SK-N-SH (cell line): Measurements from ENCODE around the gene LRRC8C. TPM values are rescaled to one million over a fixed set of nuclear protein-coding genes. Genes with fewer than 3 reads are reported as not detected.

ENCODE experiments used
- CTCF ChIA-PET: fragments of 300-600, 350-600 bp; formaldehyde crosslinking; extraction: SDS; loops from one replicate; lab custom pipeline; 2021; lab: Yijun Ruan, JAX
- POLR2A ChIA-PET: fragments of 350-600 bp; sonication (Branson Sonifier 250); formaldehyde crosslinking; extraction: SDS; loops from one replicate; lab custom pipeline; 2020; ENCODE audit warnings: antibody characterized with exemption, inconsistent platforms; lab: Yijun Ruan, JAX
- DNase-seq: peaks from one replicate; pipeline ENCODE4 v3.0.0; 2012
- H2AFZ ChIP-seq: fragments of 200-600 bp; sonication (generic); 2 replicates; pipeline ENCODE4 v1.8.1; 2016; ENCODE audit warnings: antibody characterized with exemption, mild to moderate bottlenecking, low read depth
- H3F3A ChIP-seq: fragments of 200-600 bp; sonication (generic); replicated peaks from 2 replicates; pipeline ENCODE3; 2016; ENCODE audit warnings: antibody characterized with exemption, mild to moderate bottlenecking; ENCODE audit not compliant: insufficient read depth
- H3K27ac ChIP-seq, 2 experiments: fragments of 200-500 bp in 1 of 2; fragments of 200-600 bp in 1 of 2; sonication (Bioruptor generic) in 1 of 2; sonication (generic), shearing (Covaris generic) in 1 of 2; 2 replicates each; pipeline versions ENCODE4 v1.5.1 to v1.6.1; 2014 to 2016; ENCODE audit warnings: low read depth in 2 of 2, inconsistent platforms in 1 of 2, low read length in 1 of 2, mild to moderate bottlenecking in 1 of 2, mixed read lengths in 1 of 2
- H3K27me3 ChIP-seq: fragments of 200-600 bp; sonication (generic), shearing (Covaris generic); 2 replicates; pipeline ENCODE4 v1.6.1; 2016; ENCODE audit warnings: mixed run types; ENCODE audit not compliant: insufficient read depth
- H3K36me3 ChIP-seq, 2 experiments: fragments of 200-500 bp in 1 of 2; fragments of 200-600 bp in 1 of 2; sonication (Bioruptor generic) in 1 of 2; sonication (generic) in 1 of 2; replicated peaks in 1 of 2; 2 replicates each; pipeline versions ENCODE3 to v1.5.1; 2014 to 2016; ENCODE audit warnings: low read length in 1 of 2, mild to moderate bottlenecking in 1 of 2; ENCODE audit not compliant: insufficient read depth in 2 of 2, control insufficient read depth in 1 of 2
- H3K4me1 ChIP-seq, 2 experiments: fragments of 200-500 bp in 1 of 2; fragments of 200-600 bp in 1 of 2; sonication (Bioruptor generic) in 1 of 2; sonication (generic), shearing (Covaris generic) in 1 of 2; 2 replicates each; pipeline versions ENCODE4 v1.5.1 to v1.6.1; 2014 to 2016; ENCODE audit warnings: low read depth in 1 of 2, low read length in 1 of 2, mixed run types in 1 of 2; ENCODE audit not compliant: insufficient read depth in 2 of 2, control insufficient read depth in 1 of 2
- H3K4me2 ChIP-seq: fragments of 200-600 bp; sonication (generic), shearing (Covaris generic); 2 replicates; pipeline ENCODE4 v1.6.1; 2017; ENCODE audit warnings: mixed run types
- H3K4me3 ChIP-seq, 2 experiments: fragments of 200-500 bp in 1 of 2; fragments of 200-600 bp in 1 of 2; sonication (Bioruptor generic) in 1 of 2; sonication (generic), shearing (Covaris generic) in 1 of 2; 2 replicates each; pipeline versions ENCODE4 v1.5.1 to v1.8.1; 2014 to 2016; ENCODE audit warnings: low read depth in 2 of 2, inconsistent platforms in 1 of 2, low read length in 1 of 2, mild to moderate bottlenecking in 1 of 2, mixed read lengths in 1 of 2, moderate library complexity in 1 of 2
- H3K79me2 ChIP-seq: fragments of 200-600 bp; sonication (generic); 2 replicates; pipeline ENCODE4 v1.8.1; 2017; ENCODE audit warnings: mild to moderate bottlenecking; ENCODE audit not compliant: insufficient read depth
- H3K9ac ChIP-seq: fragments of 200-600 bp; sonication (generic); 2 replicates; pipeline ENCODE4 v1.6.1; 2017; ENCODE audit warnings: mixed run types
- H3K9me2 ChIP-seq: fragments of 200-600 bp; sonication (generic); 2 replicates; pipeline ENCODE4 v1.6.1; 2017; ENCODE audit warnings: mixed run types
- H3K9me3 ChIP-seq: fragments of 200-600 bp; sonication (generic); 2 replicates; pipeline ENCODE4 v1.6.1; 2017; ENCODE audit warnings: mixed run types, mild to moderate bottlenecking, moderate library complexity
- H4K20me1 ChIP-seq: fragments of 200-600 bp; sonication (generic); 2 replicates; pipeline ENCODE4 v1.6.1; 2017; ENCODE audit warnings: mild to moderate bottlenecking, mixed run types; ENCODE audit not compliant: insufficient read depth
- CHD2 ChIP-seq: fragments of 150-350 bp; IDR thresholded peaks from 2 replicates; pipeline ENCODE4 v1.6.1; 2018; ENCODE audit warnings: low read length; ENCODE audit not compliant: partially characterized antibody
- ELF1 ChIP-seq: IDR thresholded peaks from 2 replicates; pipeline ENCODE4 v1.4.0; 2012
- EZH2phosphoT487 ChIP-seq: fragments of 200-600 bp; sonication (generic); IDR thresholded peaks from 2 replicates; pipeline ENCODE4 v1.6.1; 2017; ENCODE audit warnings: low read depth, mixed run types, mild to moderate bottlenecking, antibody characterized with exemption, moderate library complexity, borderline replicate concordance
- FOSL2 ChIP-seq: IDR thresholded peaks from 2 replicates; pipeline ENCODE4 v1.4.0; 2012; ENCODE audit warnings: low read depth, mild to moderate bottlenecking, moderate library complexity, borderline replicate concordance
- FOXM1 ChIP-seq: IDR thresholded peaks from 2 replicates; pipeline ENCODE4 v1.4.0; 2012; ENCODE audit warnings: low read depth, mild to moderate bottlenecking
- GABPA ChIP-seq: IDR thresholded peaks from 2 replicates; pipeline ENCODE4 v1.4.0; 2012; ENCODE audit warnings: low read depth, mild to moderate bottlenecking
- IRF3 ChIP-seq: fragments of 150-350 bp; IDR thresholded peaks from 2 replicates; pipeline ENCODE4 v1.6.1; 2016; ENCODE audit warnings: mild to moderate bottlenecking, low read depth, low read length
- JUND ChIP-seq: IDR thresholded peaks from 2 replicates; pipeline ENCODE4 v1.4.0; 2012
- MXI1 ChIP-seq: IDR thresholded peaks from 2 replicates; pipeline ENCODE4 v1.6.1; 2012; ENCODE audit warnings: mild to moderate bottlenecking, low read depth, low read length, improper control_type of control experiment
- NFIC ChIP-seq: IDR thresholded peaks from 2 replicates; pipeline ENCODE4 v1.4.0; 2012; ENCODE audit warnings: borderline replicate concordance
- NRF1 ChIP-seq: IDR thresholded peaks from 2 replicates; pipeline ENCODE4 v1.6.1; 2012; ENCODE audit warnings: low read depth, mild to moderate bottlenecking, low read length
- RAD21 ChIP-seq: IDR thresholded peaks from 2 replicates; pipeline ENCODE4 v1.6.1; 2012; ENCODE audit warnings: mild to moderate bottlenecking, low read length
- RCOR1 ChIP-seq: fragments of 150-350 bp; IDR thresholded peaks from 2 replicates; pipeline ENCODE4 v1.6.1; 2017; ENCODE audit warnings: antibody characterized with exemption, low read length
- RXRA ChIP-seq: IDR thresholded peaks from 2 replicates; pipeline ENCODE4 v1.4.0; 2012; ENCODE audit warnings: low read depth, mild to moderate bottlenecking, borderline replicate concordance
- SMC3 ChIP-seq: IDR thresholded peaks from 2 replicates; pipeline ENCODE4 v1.6.1; 2012; ENCODE audit warnings: low read depth, low read length, improper control_type of control experiment
- TAF1 ChIP-seq: IDR thresholded peaks from 2 replicates; pipeline ENCODE4 v1.6.1; 2012; ENCODE audit warnings: low read depth, mild to moderate bottlenecking, low read length, moderate library complexity, borderline replicate concordance
- USF1 ChIP-seq: IDR thresholded peaks from 2 replicates; pipeline ENCODE4 v1.4.0; 2012; ENCODE audit warnings: low read depth, borderline replicate concordance
- USF2 ChIP-seq: fragments of 150-350 bp; IDR thresholded peaks from 2 replicates; pipeline ENCODE4 v1.6.1; 2017; ENCODE audit warnings: antibody characterized with exemption, low read length, low read depth, borderline replicate concordance
- YY1 ChIP-seq: IDR thresholded peaks from 2 replicates; pipeline ENCODE4 v1.4.0; 2012; ENCODE audit warnings: low read depth, mild to moderate bottlenecking
- ZBTB33 ChIP-seq: IDR thresholded peaks from 2 replicates; pipeline ENCODE4 v1.4.0; 2012; ENCODE audit warnings: low read depth, borderline replicate concordance
- WGBS: methylation state at CpG from one replicate; pipeline ENCODE4 v1.1.6; 2017; ENCODE audit warnings: low lambda C conversion rate; 5-methylcytosine and 5-hydroxymethylcytosine counted together
- polyA plus RNA-seq, 3 experiments: library from polyadenylated mRNA; depleted of rRNA; stranded (reverse); fragments of >200 nt; gene quantifications; 2 replicates each; pipeline ENCODE4 v1.2.3, GENCODE V29; 2012
- TF ChIP-seq, protein P1 (sequence below): IDR thresholded peaks from 2 replicates; pipeline ENCODE4; 2012
- TF ChIP-seq, protein P2 (sequence below): fragments of 200-600 bp; sonication (generic); IDR thresholded peaks from 2 replicates; pipeline ENCODE4 v1.6.1; 2017; ENCODE audit warnings: antibody characterized with exemption, mild to moderate bottlenecking, moderate library complexity

Gene LRRC8C
- polyA plus RNA-seq, 1 of the 3 experiments (the other 2 are of a cell fraction), result 4.2 TPM

- Histone ChIP-seq H3K27me3 (no peaks in the 10 kb centered on the region), H3F3A (no peaks in the 10 kb centered on the region), H3K9me3 (no peaks in the 10 kb centered on the region), H3K9ac (no peak overlapping the region), H4K20me1 (no peaks in the 10 kb centered on the region), H3K79me2 (no peaks in the 10 kb centered on the region), H3K4me3 (no peak overlapping the region), H3K9me2 (no peaks in the 10 kb centered on the region), H3K4me1 (peaks cover 6 to 8% of the 10 kb centered on the region in 2 experiments; a peak in 3 of 4 replicates), H3K27ac (no peak overlapping the region), H3K36me3 (peaks cover 16 to 18% of the 10 kb centered on the region in 2 experiments), H3K4me2 (no peak overlapping the region), H2AFZ (no peak overlapping the region)
- ChIA-PET CTCF (no interaction called here), POLR2A (no interaction called here)
- no peak for DNase-seq
- WGBS, result 93% methylated on average over 3 of the region's 3 CpGs
- TF ChIP-seq SMC3 (no peak), ELF1 (no peak), MXI1 (no peak), GABPA (no peak)
- TF ChIP-seq, protein P1, sequence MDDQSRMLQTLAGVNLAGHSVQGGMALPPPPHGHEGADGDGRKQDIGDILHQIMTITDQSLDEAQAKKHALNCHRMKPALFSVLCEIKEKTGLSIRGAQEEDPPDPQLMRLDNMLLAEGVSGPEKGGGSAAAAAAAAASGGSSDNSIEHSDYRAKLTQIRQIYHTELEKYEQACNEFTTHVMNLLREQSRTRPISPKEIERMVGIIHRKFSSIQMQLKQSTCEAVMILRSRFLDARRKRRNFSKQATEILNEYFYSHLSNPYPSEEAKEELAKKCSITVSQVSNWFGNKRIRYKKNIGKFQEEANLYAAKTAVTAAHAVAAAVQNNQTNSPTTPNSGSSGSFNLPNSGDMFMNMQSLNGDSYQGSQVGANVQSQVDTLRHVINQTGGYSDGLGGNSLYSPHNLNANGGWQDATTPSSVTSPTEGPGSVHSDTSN, result no peak
These were observed 56.3 kb downstream of the LRRC8C start for GRCh38 chr1:89689234-89689633.

GRCh38 chr1:89690595-89690994, 57.7 kb downstream of the LRRC8C start:
- H3K79me2 ChIP-seq, result no peaks in the 10 kb centered on the region
- POLR2A ChIA-PET, result no interaction called here
- TF ChIP-seq JUND, result no peak
- TF ChIP-seq YY1, result no peak
- no peak for TF ChIP-seq CHD2
- TF ChIP-seq RXRA, result no peak
- TF ChIP-seq NRF1, result no peak
- no peak for TF ChIP-seq EZH2phosphoT487
- no peak for TF ChIP-seq USF2
- no peak for TF ChIP-seq IRF3
- TF ChIP-seq ZBTB33, result no peak
- no peak for TF ChIP-seq RCOR1
- no peak for TF ChIP-seq FOSL2
- no peak for TF ChIP-seq RAD21
- TF ChIP-seq USF1, result no peak
- no peak for TF ChIP-seq MXI1
- TF ChIP-seq TAF1, result no peak
- TF ChIP-seq FOXM1, result no peak
- TF ChIP-seq NFIC, result no peak
- TF ChIP-seq, protein P2, sequence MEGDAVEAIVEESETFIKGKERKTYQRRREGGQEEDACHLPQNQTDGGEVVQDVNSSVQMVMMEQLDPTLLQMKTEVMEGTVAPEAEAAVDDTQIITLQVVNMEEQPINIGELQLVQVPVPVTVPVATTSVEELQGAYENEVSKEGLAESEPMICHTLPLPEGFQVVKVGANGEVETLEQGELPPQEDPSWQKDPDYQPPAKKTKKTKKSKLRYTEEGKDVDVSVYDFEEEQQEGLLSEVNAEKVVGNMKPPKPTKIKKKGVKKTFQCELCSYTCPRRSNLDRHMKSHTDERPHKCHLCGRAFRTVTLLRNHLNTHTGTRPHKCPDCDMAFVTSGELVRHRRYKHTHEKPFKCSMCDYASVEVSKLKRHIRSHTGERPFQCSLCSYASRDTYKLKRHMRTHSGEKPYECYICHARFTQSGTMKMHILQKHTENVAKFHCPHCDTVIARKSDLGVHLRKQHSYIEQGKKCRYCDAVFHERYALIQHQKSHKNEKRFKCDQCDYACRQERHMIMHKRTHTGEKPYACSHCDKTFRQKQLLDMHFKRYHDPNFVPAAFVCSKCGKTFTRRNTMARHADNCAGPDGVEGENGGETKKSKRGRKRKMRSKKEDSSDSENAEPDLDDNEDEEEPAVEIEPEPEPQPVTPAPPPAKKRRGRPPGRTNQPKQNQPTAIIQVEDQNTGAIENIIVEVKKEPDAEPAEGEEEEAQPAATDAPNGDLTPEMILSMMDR, result no peak

More at GRCh38 chr1:89690595-89690994, 57.7 kb downstream of the LRRC8C start:
- DNase-seq, result no peak
- peaks cover 16 to 18% of the 10 kb centered on the region in 2 experiments for H3K36me3 ChIP-seq
- H3F3A ChIP-seq, result no peaks in the 10 kb centered on the region
- no peaks in the 10 kb centered on the region for H3K27me3 ChIP-seq
- 96% methylated on average over 4 of the region's 4 CpGs for WGBS
- H3K9ac ChIP-seq, result no peak overlapping the region
- no peaks in the 10 kb centered on the region for H3K9me3 ChIP-seq
- CTCF ChIA-PET, result no interaction called here
- peaks cover 6 to 8% of the 10 kb centered on the region in 2 experiments; a peak in 3 of 4 replicates for H3K4me1 ChIP-seq
- no peak overlapping the region for H2AFZ ChIP-seq
- H4K20me1 ChIP-seq, result no peaks in the 10 kb centered on the region
- H3K9me2 ChIP-seq, result no peaks in the 10 kb centered on the region
- H3K27ac ChIP-seq, result no peak overlapping the region
- H3K4me3 ChIP-seq, result no peak overlapping the region
- H3K4me2 ChIP-seq, result no peak overlapping the region
